ENCODE results near the gene REEP1.

Gene REEP1

GRCh38 chr2:86189782-86190416, 147.5 kb downstream of the REEP1 start:
- TF ChIP-seq SIN3A (IDR thresholded peaks at IDR 0.05; ENCODE audit: borderline replicate concordance, insufficient read depth, low read length) (no peak), FOXP2 (optimal IDR thresholded peaks at IDR 0.05; ENCODE audit: borderline replicate concordance, extremely low read depth, extremely low read length, insufficient read depth) (no peak), TAF1 (IDR thresholded peaks at IDR 0.05; ENCODE audit: borderline replicate concordance, insufficient read depth, low read length) (no peak), POLR2AphosphoS5 (IDR thresholded peaks at IDR 0.05; ENCODE audit: low read depth, low read length) (no peak), REST (IDR thresholded peaks at IDR 0.05; ENCODE audit: insufficient read depth in 1 of 2, low read depth in 2 of 2, low read length in 2 of 2) (no peak)

GRCh38 chr2:86186431-86186830, 151.0 kb downstream of the REEP1 start:
- TF ChIP-seq FOXP2 (optimal IDR thresholded peaks at IDR 0.05; ENCODE audit: borderline replicate concordance, extremely low read depth, extremely low read length, insufficient read depth) (no peak), REST (IDR thresholded peaks at IDR 0.05; ENCODE audit: insufficient read depth in 1 of 2, low read depth in 2 of 2, low read length in 2 of 2) (no peak), TAF1 (IDR thresholded peaks at IDR 0.05; ENCODE audit: borderline replicate concordance, insufficient read depth, low read length) (no peak), POLR2AphosphoS5 (IDR thresholded peaks at IDR 0.05; ENCODE audit: low read depth, low read length) (no peak)

GRCh38 chr2:86185517-86186212, 151.8 kb downstream of the REEP1 start:
- TF ChIP-seq SIN3A (IDR thresholded peaks at IDR 0.05; ENCODE audit: borderline replicate concordance, insufficient read depth, low read length) (no peak), TAF1 (IDR thresholded peaks at IDR 0.05; ENCODE audit: borderline replicate concordance, insufficient read depth, low read length) (no peak), REST (IDR thresholded peaks at IDR 0.05; ENCODE audit: insufficient read depth in 1 of 2, low read depth in 2 of 2, low read length in 2 of 2) (no peak), FOXP2 (optimal IDR thresholded peaks at IDR 0.05; ENCODE audit: borderline replicate concordance, extremely low read depth, extremely low read length, insufficient read depth) (no peak), POLR2AphosphoS5 (IDR thresholded peaks at IDR 0.05; ENCODE audit: low read depth, low read length) (no peak)

GRCh38 chr2:86176597-86176996, 160.8 kb downstream of the REEP1 start:
- TF ChIP-seq REST (IDR thresholded peaks at IDR 0.05; ENCODE audit: insufficient read depth in 1 of 2, low read depth in 2 of 2, low read length in 2 of 2) (no peak), POLR2AphosphoS5 (IDR thresholded peaks at IDR 0.05; ENCODE audit: low read depth, low read length) (no peak), TAF1 (IDR thresholded peaks at IDR 0.05; ENCODE audit: borderline replicate concordance, insufficient read depth, low read length) (no peak), FOXP2 (optimal IDR thresholded peaks at IDR 0.05; ENCODE audit: borderline replicate concordance, extremely low read depth, extremely low read length, insufficient read depth) (no peak), SIN3A (IDR thresholded peaks at IDR 0.05; ENCODE audit: borderline replicate concordance, insufficient read depth, low read length) (no peak)

All from PFSK-1 (cell line).